Heart right ventricle (tissue), 16 donors: Measurements from ENCODE around the gene TENM4. TPM values are rescaled to one million over a fixed set of nuclear protein-coding genes. Genes with fewer than 3 reads are reported as not detected.
"Not testable (repeated sequence)": the region's sequence is repeated elsewhere in the genome, so short reads cannot be mapped to it uniquely, and the experiment has no call there.

ENCODE experiments used
- ATAC-seq, 8 donors: fragments of 200-7000 bp; cut with Tn5 transposase; one replicate each; pipeline ENCODE4 v1.9.1; 2020; ENCODE audit warnings: mild to moderate bottlenecking in 8 of 8, moderate library complexity in 8 of 8, moderate number of reproducible peaks in 1 of 8
- DNase-seq, 2 donors: peaks; one replicate each; pipeline ENCODE4 v3.0.0-alpha.2; 2020
- H3K27ac ChIP-seq, 10 donors: fragments of 200-600 bp; sonication (generic) in 2 of 10; one replicate each; pipeline versions ENCODE4 v1.5.0 to v1.8.0; 2020 to 2022; ENCODE audit warnings: mild to moderate bottlenecking in 3 of 10
- H3K27me3 ChIP-seq, 7 donors: fragments of 200-600 bp; one replicate each; pipeline ENCODE4 v1.8.0; 2021 to 2022; ENCODE audit warnings: mild to moderate bottlenecking in 2 of 7
- H3K36me3 ChIP-seq, 9 donors: fragments of 200-600 bp; sonication (generic) in 1 of 9; one replicate each; pipeline versions ENCODE4 v1.5.0 to v1.8.0; 2020 to 2022; ENCODE audit warnings: mild to moderate bottlenecking in 2 of 9
- H3K4me1 ChIP-seq, 9 donors: fragments of 200-600 bp; sonication (generic) in 1 of 9; one replicate each; pipeline versions ENCODE4 v1.5.0 to v1.8.0; 2020 to 2022; ENCODE audit warnings: mild to moderate bottlenecking in 4 of 9
- H3K4me3 ChIP-seq, 10 donors: fragments of 200-600 bp; sonication (generic) in 2 of 10; one replicate each; pipeline versions ENCODE4 v1.5.0 to v1.8.0; 2020 to 2022; ENCODE audit warnings: mild to moderate bottlenecking in 7 of 10, moderate library complexity in 2 of 10
- H3K9me3 ChIP-seq, 11 donors: fragments of 200-600 bp in 10 of 11; sonication (generic) in 2 of 11; one replicate each; pipeline versions ENCODE4 v1.5.0 to v1.8.0; 2013 to 2022; ENCODE audit warnings: mild to moderate bottlenecking in 2 of 11, control low read depth in 1 of 11, moderate library complexity in 1 of 11
- CTCF ChIP-seq, 9 donors: fragments of 200-600 bp; sonication (generic) in 2 of 9; IDR thresholded peaks; one replicate each; pipeline versions ENCODE4 v1.5.0 to v1.8.0; 2021 to 2022; ENCODE audit warnings: antibody characterized with exemption in 9 of 9, mild to moderate bottlenecking in 5 of 9, moderate library complexity in 1 of 9
- WGBS, 2 donors: extraction: QIAGEN DNeasy Blood & Tissue Kit; methylation state at CpG; one replicate each; pipeline ENCODE4 v1.1.7; 2013; ENCODE audit warnings: inconsistent platforms in 1 of 2; 5-methylcytosine and 5-hydroxymethylcytosine counted together
- intact Hi-C, 10 donors: fragments of 100-400 bp; cut with DNase I; formaldehyde crosslinking; loops; one replicate each; pipeline versions ENCODE4 v1.11.1 to v1.14.2; 2022
- polyA plus RNA-seq, 2 donors: library from polyadenylated mRNA; stranded (reverse); fragments of 200-250 nt; gene quantifications; one replicate each; pipeline ENCODE4 v1.2.3, GENCODE V29; 2013
- total RNA-seq, 10 donors: library from RNA; stranded (reverse); fragmentation: NEBNext Ultra II Directional in 3 of 10; extraction: Animal tissue kit (Norgen Biotek cat#: 25700) in 3 of 10; gene quantifications; one replicate each; pipeline versions ENCODE4 v1.2.1 to v1.2.4, GENCODE V29; 2021 to 2023
- donor health status: Arrhythmogenic right ventricular cardiomyopathy.
- donor health status: ischemic (EF 13 %, LVEDD 7.1; RV severe dilation, severe dysfunction).
- donor health status: healthy with polysubstance abuse.
- donor health status: DM: no; HTN: yes; CAD: no.
- donor health status: DM: no; HTN: no; CAD: no.
- donor health status: ischemic (EF 25% LVEDD 6.9; RV normal size, moderate dysfunction).
- donor health status: ischemic (EF 25% LVEDD 5.7; RV mildly dilated, moderate dysfunction).
- donor health status: healthy.
- donor health status: DM: yes; HTN: yes; CAD: no.
- donor health status: Ischemic cardiomyopathy.
- donor health status: ischemic (EF 35%, LVEDD 5.7; RV mildly dilated, moderate dysfunction).
- donor health status: nonischemic (EF 11% LVEDD 7.7; RV severe dilation, severe dysfunction).
- donor health status: DM: yes; HTN: yes; CAD: no.
- donor health status: PGD.
- donor health status: ischemic (EF 29% LVEDD 5.4; RV normal size, mild dysfunction).
- donor health status: nonischemic (EF 23%, LVEDD 6.1; RV moderate dilation, normal function).

Gene TENM4
- total and polyA plus RNA-seq, 12 donors: 0.10 to 3.6 (median 0.91) TPM

- H3K36me3 ChIP-seq: no peaks in the 10 kb centered on the region
- ATAC-seq (no peak), DNase-seq (no peak)
- TF ChIP-seq CTCF (IDR thresholded peaks at IDR 0.05): no peak
- peaks cover 0 to 4% (median 0%) of the 10 kb centered on the region in 11 donors for H3K9me3 ChIP-seq
- H3K4me3 ChIP-seq: no peak overlapping the region
- peaks cover 0 to 8% (median 0%) of the 10 kb centered on the region in 7 donors for H3K27me3 ChIP-seq
- H3K4me1 ChIP-seq: no peaks in the 10 kb centered on the region
- intact Hi-C loops: loop anchor here in 1 of 10 donors (10.0 kb wide), 1 partner anchor 56 kb away; no protein-coding TSS in a partner anchor
- no peak overlapping the region for H3K27ac ChIP-seq
- 88 to 96% methylated on average over 2 of the region's 2 CpGs for WGBS, 2 donors
Measured at GRCh38 chr11:78978831-78979230, 462.0 kb downstream of the TENM4 start.

GRCh38 chr11:78977848-78978247 is 463.0 kb downstream of the TENM4 start:
- H3K9me3 ChIP-seq, H3K27ac ChIP-seq, ATAC-seq, H3K27me3 ChIP-seq, H3K4me1 ChIP-seq, H3K36me3 ChIP-seq, DNase-seq, H3K4me3 ChIP-seq: not testable (repeated sequence)
- WGBS, 2 donors: 94 to 95% methylated on average over 3 of the region's 3 CpGs
- intact Hi-C loops: loop anchor here in 1 of 10 donors (10.0 kb wide), 1 partner anchor 57 kb away; no protein-coding TSS in a partner anchor

- H3K27ac ChIP-seq: no peak overlapping the region
- peaks cover 0 to 8% (median 0%) of the 10 kb centered on the region in 7 donors for H3K27me3 ChIP-seq
- intact Hi-C loops: loop anchor here in 1 of 10 donors (10.0 kb wide), 1 partner anchor 58 kb away; no protein-coding TSS in a partner anchor
- H3K36me3 ChIP-seq: no peaks in the 10 kb centered on the region
- H3K4me3 ChIP-seq: no peak overlapping the region
- H3K4me1 ChIP-seq: no peaks in the 10 kb centered on the region
- H3K9me3 ChIP-seq: peaks cover 0 to 4% (median 0%) of the 10 kb centered on the region in 11 donors
- no peak for TF ChIP-seq CTCF (IDR thresholded peaks at IDR 0.05)
- no peak for DNase-seq
- 89 to 91% methylated on average over 3 of the region's 3 CpGs for WGBS, 2 donors
- ATAC-seq: no peak
Measured at GRCh38 chr11:78977009-78977408, 463.8 kb downstream of the TENM4 start.

GRCh38 chr11:78975081-78975480 is 465.7 kb downstream of the TENM4 start:
- DNase-seq (no peak), ATAC-seq (no peak)
- Histone ChIP-seq H3K36me3 (no peaks in the 10 kb centered on the region), H3K4me3 (no peak overlapping the region), H3K27ac (no peak overlapping the region), H3K27me3 (peaks cover 0 to 8% (median 0%) of the 10 kb centered on the region in 7 donors), H3K9me3 (peaks cover 0 to 4% (median 0%) of the 10 kb centered on the region in 11 donors), H3K4me1 (no peaks in the 10 kb centered on the region)
- no peak for TF ChIP-seq CTCF (IDR thresholded peaks at IDR 0.05)
- WGBS, 2 donors: 83 to 85% methylated on average over 5 of the region's 5 CpGs
- intact Hi-C loops: loop anchor here in 1 of 10 donors (10.0 kb wide), 1 partner anchor 60 kb away; no protein-coding TSS in a partner anchor

- peaks cover 0 to 4% (median 0%) of the 10 kb centered on the region in 11 donors for H3K9me3 ChIP-seq
- H3K4me1 ChIP-seq: no peaks in the 10 kb centered on the region
- H3K36me3 ChIP-seq: no peaks in the 10 kb centered on the region
- H3K4me3 ChIP-seq: no peak overlapping the region
- H3K27me3 ChIP-seq: peaks cover 0 to 8% (median 0%) of the 10 kb centered on the region in 7 donors
- DNase-seq (no peak), ATAC-seq (no peak)
- WGBS, 2 donors: 67 to 74% methylated on average over 1 of the region's 1 CpG
- no peak overlapping the region for H3K27ac ChIP-seq
- TF ChIP-seq CTCF (IDR thresholded peaks at IDR 0.05): no peak
- intact Hi-C loops: loop anchor here in 1 of 10 donors (10.0 kb wide), 1 partner anchor 61 kb away; no protein-coding TSS in a partner anchor
Measured at GRCh38 chr11:78973876-78974275, 467.0 kb downstream of the TENM4 start.
